MCF 10A (cell line): ENCODE measurements around the gene KLF2. TPM values are rescaled to one million over a fixed set of nuclear protein-coding genes. Genes with fewer than 3 reads are reported as not detected.

Source experiments
- BruUV-seq: library from RNA; stranded (reverse); fragments of 400-500 nt; replicated peaks from 2 replicates; lab custom pipeline; 2021; lab: Mats Ljungman, UMichigan
- CTCF ChIA-PET: fragments of 300-600 bp; sonication (Branson Sonifier 250); formaldehyde crosslinking; extraction: SDS; loops from one replicate; lab custom pipeline; 2021; ENCODE audit warnings: antibody characterized with exemption, inconsistent platforms; lab: Yijun Ruan, JAX
- POLR2A ChIA-PET: fragments of 300-600, 350-650 bp; sonication (Branson Sonifier 250); formaldehyde crosslinking; extraction: SDS; loops from one replicate; lab custom pipeline; 2020; ENCODE audit warnings: antibody characterized with exemption, inconsistent platforms; lab: Yijun Ruan, JAX
- DNase-seq: peaks from one replicate; pipeline ENCODE4 v3.0.0-alpha.2; 2018; ENCODE audit not compliant: unreplicated experiment
- H3K27ac Mint-ChIP-seq: one replicate; pipeline ENCODE4 v1.8.0; 2022; ENCODE audit warnings: mild to moderate bottlenecking, low read depth, mixed read lengths; ENCODE audit not compliant: unreplicated experiment
- H3K27me3 Mint-ChIP-seq: one replicate; pipeline ENCODE4 v1.8.0; 2022; ENCODE audit warnings: mixed read lengths; ENCODE audit not compliant: insufficient read depth, unreplicated experiment
- H3K36me3 Mint-ChIP-seq: one replicate; pipeline ENCODE4 v1.8.0; 2022; ENCODE audit warnings: mild to moderate bottlenecking, moderate library complexity, mixed read lengths; ENCODE audit not compliant: insufficient read depth, unreplicated experiment
- H3K4me1 Mint-ChIP-seq: one replicate; pipeline ENCODE4 v1.8.0; 2022; ENCODE audit warnings: mixed read lengths; ENCODE audit not compliant: insufficient read depth, unreplicated experiment
- H3K4me3 Mint-ChIP-seq: one replicate; pipeline ENCODE4 v1.8.0; 2022; ENCODE audit warnings: mild to moderate bottlenecking, moderate library complexity, mixed read lengths; ENCODE audit not compliant: unreplicated experiment
- H3K9me3 Mint-ChIP-seq: one replicate; pipeline ENCODE4 v1.8.0; 2022; ENCODE audit warnings: mixed read lengths; ENCODE audit not compliant: unreplicated experiment
- CTCF ChIP-seq: fragments of 200-600 bp; IDR thresholded peaks from one replicate; pipeline ENCODE4 v1.8.0; 2022; ENCODE audit warnings: antibody characterized with exemption, mild to moderate bottlenecking; ENCODE audit not compliant: unreplicated experiment
- intact Hi-C: fragments of 100-400 bp; cut with micrococcal nuclease; formaldehyde crosslinking; loops from 2 replicates; pipeline ENCODE4 v1.14.1; 2022
- total RNA-seq: library from RNA; stranded (reverse); gene quantifications from 2 replicates; pipeline ENCODE4 v1.2.3, GENCODE V29; 2022

Gene KLF2
- total RNA-seq, 1 experiment from 2014 or later: 3.8 TPM

- TF ChIP-seq CTCF: no peak
- Mint-ChIP-seq H3K9me3 (no peaks in the 10 kb centered on the region), H3K36me3 (no peaks in the 10 kb centered on the region), H3K4me3 (no peak overlapping the region), H3K27ac (no peak overlapping the region), H3K27me3 (no peaks in the 10 kb centered on the region), H3K4me1 (no peaks in the 10 kb centered on the region)
- intact Hi-C loops: no loop called here
- DNase-seq: no peak
- ChIA-PET POLR2A (no interaction called here), CTCF (interaction anchor here (0.6 to 0.8 kb wide), 2 partner anchors 18 to 87 kb away, joined by 3 to 6 read pairs; no protein-coding TSS in a partner anchor)
- no TSS peak for BruUV-seq
Measured at GRCh38 chr19:16333001-16333586, 8.5 kb downstream of the KLF2 start.

- no peaks in the 10 kb centered on the region for H3K27me3 Mint-ChIP-seq
- BruUV-seq: no TSS peak
- no peak overlapping the region for H3K27ac Mint-ChIP-seq
- H3K9me3 Mint-ChIP-seq: no peaks in the 10 kb centered on the region
- no peak for DNase-seq
- intact Hi-C loops: no loop called here
- ChIA-PET CTCF (no interaction called here), POLR2A (no interaction called here)
- no peaks in the 10 kb centered on the region for H3K36me3 Mint-ChIP-seq
- H3K4me1 Mint-ChIP-seq: peaks cover 8% of the 10 kb centered on the region
- H3K4me3 Mint-ChIP-seq: no peak overlapping the region
- no peak for TF ChIP-seq CTCF
Measured at GRCh38 chr19:16334411-16334810, 9.8 kb downstream of the KLF2 start.

GRCh38 chr19:16335226-16335625 lies 10.6 kb downstream of the KLF2 start:
- ChIA-PET POLR2A (interaction anchor here (1.0 kb wide), 1 partner anchor 9 kb away, joined by 3 read pairs; no protein-coding TSS in a partner anchor), CTCF (interaction anchor here (0.9 kb wide), 1 partner anchor 88 kb away, joined by 5 read pairs; no protein-coding TSS in a partner anchor)
- TF ChIP-seq CTCF: no peak
- Mint-ChIP-seq H3K4me1 (peaks cover 8% of the 10 kb centered on the region), H3K27me3 (no peaks in the 10 kb centered on the region), H3K9me3 (no peaks in the 10 kb centered on the region), H3K4me3 (no peak overlapping the region), H3K36me3 (peaks cover 2% of the 10 kb centered on the region), H3K27ac (no peak overlapping the region)
- no TSS peak for BruUV-seq
- DNase-seq: no peak
- intact Hi-C loops: no loop called here

GRCh38 chr19:16336571-16336970 lies 11.9 kb downstream of the KLF2 start:
- no TSS peak for BruUV-seq
- no peak overlapping the region for H3K4me3 Mint-ChIP-seq
- ChIA-PET CTCF (no interaction called here), POLR2A (no interaction called here)
- intact Hi-C loops: no loop called here
- peaks cover 8% of the 10 kb centered on the region for H3K4me1 Mint-ChIP-seq
- H3K36me3 Mint-ChIP-seq: peaks cover 6% of the 10 kb centered on the region
- H3K9me3 Mint-ChIP-seq: no peaks in the 10 kb centered on the region
- no peaks in the 10 kb centered on the region for H3K27me3 Mint-ChIP-seq
- no peak overlapping the region for H3K27ac Mint-ChIP-seq
- no peak for TF ChIP-seq CTCF
- DNase-seq: no peak
